HCT116 (cell line): ENCODE results near the gene CARMIL1. TPM values are rescaled to one million over a fixed set of nuclear protein-coding genes. Genes with fewer than 3 reads are reported as not detected.

Source experiments
- ATAC-seq: fragments of 200-7000 bp; cut with Tn5 transposase; 2 replicates; pipeline ENCODE4 v1.9.1; 2020; ENCODE audit warnings: mild to moderate bottlenecking, moderate library complexity
- BruUV-seq: library from RNA; stranded (reverse); fragments of 400-500 nt; replicated peaks from 2 replicates; lab custom pipeline; 2021; lab: Mats Ljungman, UMichigan
- CTCF ChIA-PET: fragments of 300-600 bp; sonication (Branson Sonifier 250); formaldehyde crosslinking; loops from one replicate; lab custom pipeline; 2021; ENCODE audit warnings: antibody characterized with exemption; lab: Charles Lee
- POLR2A ChIA-PET: fragments of 300-600, 350-600 bp; sonication (Branson Sonifier 250); formaldehyde crosslinking; loops from one replicate; lab custom pipeline; 2021; ENCODE audit warnings: antibody characterized with exemption; lab: Charles Lee
- RAD21 ChIA-PET, 2 experiments: fragments of 300-600 bp; sonication (Branson Sonifier 250); formaldehyde crosslinking; loops; one replicate each; lab custom pipeline; 2023; ENCODE audit warnings: low total read pairs in 2 of 2; ENCODE audit not compliant: uncharacterized antibody in 2 of 2, unreplicated experiment in 2 of 2, low non-redundant PET in 1 of 2; lab: Charles Lee
- DNase-seq: peaks from one replicate; pipeline ENCODE4 v3.0.0-alpha.2; 2010; ENCODE audit warnings: low read depth, low spot score
- H2AFZ ChIP-seq: fragments of 200-600 bp; shearing (Covaris generic), sonication (generic); 2 replicates; pipeline ENCODE4 v1.6.1; 2017; ENCODE audit warnings: low read depth, mixed run types, mixed read lengths, antibody characterized with exemption, low read length; ENCODE audit not compliant: poor library complexity, severe bottlenecking
- H3K27ac ChIP-seq: 2 replicates; pipeline ENCODE4 v1.5.1; 2012; ENCODE audit warnings: low read depth, low read length
- H3K27me3 ChIP-seq: fragments of 200-600 bp; sonication (generic); 2 replicates; pipeline ENCODE4 v1.6.1; 2016; ENCODE audit warnings: mixed run types, low read length, mixed read lengths; ENCODE audit not compliant: insufficient read depth
- H3K36me3 ChIP-seq, 2 experiments: fragments of 200-500 bp in 1 of 2; fragments of 200-600 bp in 1 of 2; sonication (Bioruptor generic) in 1 of 2; sonication (generic) in 1 of 2; 2 replicates each; pipeline versions ENCODE4 v1.5.1 to v1.6.1; 2014 to 2016; ENCODE audit warnings: low read length in 2 of 2, inconsistent platforms in 1 of 2, mixed read lengths in 1 of 2, mixed run types in 1 of 2; ENCODE audit not compliant: insufficient read depth in 2 of 2, control insufficient read depth in 1 of 2
- H3K4me1 ChIP-seq, 2 experiments: fragments of 200-600 bp in 1 of 2; sonication (generic) in 1 of 2; 2 replicates each; pipeline versions ENCODE4 v1.5.1 to v1.6.1; 2012 to 2017; ENCODE audit warnings: low read length in 2 of 2, inconsistent platforms in 1 of 2, mild to moderate bottlenecking in 1 of 2, mixed read lengths in 1 of 2, mixed run types in 1 of 2, moderate library complexity in 1 of 2; ENCODE audit not compliant: insufficient read depth in 2 of 2, control insufficient read depth in 1 of 2
- H3K4me2 ChIP-seq: fragments of 200-600 bp; sonication (generic); 2 replicates; pipeline ENCODE4 v1.6.1; 2017; ENCODE audit warnings: mixed run types, low read length, mixed read lengths
- H3K4me3 ChIP-seq, 2 experiments: fragments of 200-600 bp in 1 of 2; sonication (generic) in 1 of 2; replicated peaks in 1 of 2; 2 replicates each; pipeline ENCODE4 v1.5.1; 2011 to 2016; ENCODE audit warnings: low read length in 2 of 2, control low read depth in 1 of 2, low read depth in 1 of 2, mild to moderate bottlenecking in 1 of 2, mixed read lengths in 1 of 2, mixed run types in 1 of 2
- H3K79me2 ChIP-seq: fragments of 200-600 bp; sonication (generic); 2 replicates; pipeline ENCODE4 v1.6.1; 2017; ENCODE audit warnings: mild to moderate bottlenecking, mixed run types, low read length, moderate library complexity, mixed read lengths; ENCODE audit not compliant: insufficient read depth
- H3K9ac ChIP-seq: fragments of 200-600 bp; sonication (generic); 2 replicates; pipeline ENCODE4 v1.6.1; 2016; ENCODE audit warnings: low read length, mixed read lengths
- H3K9me2 ChIP-seq: fragments of 200-600 bp; sonication (generic), shearing (Covaris generic); 2 replicates; pipeline ENCODE4 v1.6.1; 2017; ENCODE audit warnings: mixed run types, mild to moderate bottlenecking, moderate library complexity; ENCODE audit not compliant: insufficient read depth
- H3K9me3 ChIP-seq, 2 experiments: fragments of 200-500 bp in 1 of 2; fragments of 200-600 bp in 1 of 2; sonication (Bioruptor generic) in 1 of 2; sonication (generic) in 1 of 2; 2 replicates each; pipeline ENCODE4 v1.6.1; 2014 to 2017; ENCODE audit warnings: low read length in 2 of 2, mixed read lengths in 2 of 2, inconsistent platforms in 1 of 2, low read depth in 1 of 2, mild to moderate bottlenecking in 1 of 2, mixed run types in 1 of 2, moderate library complexity in 1 of 2; ENCODE audit not compliant: control insufficient read depth in 1 of 2, insufficient read depth in 1 of 2
- H4K20me1 ChIP-seq: fragments of 200-600 bp; sonication (generic), shearing (Covaris generic); 2 replicates; pipeline ENCODE4 v1.6.1; 2017; ENCODE audit warnings: mixed run types, mild to moderate bottlenecking, moderate library complexity; ENCODE audit not compliant: insufficient read depth
- CEBPB ChIP-seq: IDR thresholded peaks from 2 replicates; pipeline ENCODE4 v1.6.1; 2012; ENCODE audit warnings: low read depth
- CTCF ChIP-seq, 3 experiments: fragments of 200-600 bp in 1 of 3; sonication (generic) in 1 of 3; IDR thresholded peaks in 2 of 3; conservative IDR thresholded peaks in 1 of 3; 2 replicates each; pipeline ENCODE4 v1.5.1; 2012 to 2017; ENCODE audit warnings: low read depth in 2 of 3, low read length in 2 of 3, antibody characterized with exemption in 1 of 3, borderline replicate concordance in 1 of 3, control low read depth in 1 of 3, mild to moderate bottlenecking in 1 of 3, mixed read lengths in 1 of 3, mixed run types in 1 of 3, moderate library complexity in 1 of 3; ENCODE audit not compliant: insufficient read depth in 1 of 3
- ELF1 ChIP-seq: IDR thresholded peaks from 2 replicates; pipeline ENCODE4 v1.6.1; 2012; ENCODE audit warnings: low read depth, borderline replicate concordance
- EZH2 ChIP-seq: fragments of 200-600 bp; sonication (generic); IDR thresholded peaks from 2 replicates; pipeline ENCODE4 v1.6.1; 2017; ENCODE audit warnings: antibody characterized with exemption, mixed run types
- EZH2phosphoT487 ChIP-seq: fragments of 200-600 bp; IDR thresholded peaks from 2 replicates; pipeline ENCODE4 v1.6.1; 2018; ENCODE audit warnings: antibody characterized with exemption, borderline replicate concordance
- JUND ChIP-seq: IDR thresholded peaks from 2 replicates; pipeline ENCODE4 v1.6.1; 2012
- POLR2A ChIP-seq: IDR thresholded peaks from 2 replicates; pipeline ENCODE4 v1.7.0; 2011; ENCODE audit warnings: borderline replicate concordance; ENCODE audit not compliant: insufficient read depth, insufficient read length; ENCODE audit errors: extremely low read depth
- POLR2AphosphoS5 ChIP-seq: IDR thresholded peaks from 2 replicates; pipeline ENCODE4 v1.6.1; 2011; ENCODE audit warnings: mild to moderate bottlenecking, low read depth, low read length, moderate library complexity
- REST ChIP-seq: IDR thresholded peaks from 2 replicates; pipeline ENCODE4 v1.6.1; 2012; ENCODE audit warnings: low read depth
- SIN3A ChIP-seq: IDR thresholded peaks from 2 replicates; pipeline ENCODE4 v1.6.1; 2012; ENCODE audit warnings: low read depth
- SRF ChIP-seq: IDR thresholded peaks from 2 replicates; pipeline ENCODE4 v1.6.1; 2012; ENCODE audit warnings: low read depth
- ZBTB33 ChIP-seq: IDR thresholded peaks from 2 replicates; pipeline ENCODE4 v1.6.1; 2011; ENCODE audit warnings: mild to moderate bottlenecking, low read length, moderate library complexity; ENCODE audit not compliant: insufficient replicate concordance; ENCODE audit errors: extremely low read depth
- ZFX ChIP-seq: fragments of 450-650 bp; IDR thresholded peaks from 2 replicates; pipeline ENCODE4 v1.6.1; 2017
- intact Hi-C: fragments of 100-400 bp; cut with micrococcal nuclease; formaldehyde crosslinking; loops from 2 replicates; pipeline ENCODE4 v1.10.0; 2022
- total RNA-seq: library from RNA; stranded (reverse); gene quantifications from one replicate; pipeline ENCODE4 v1.2.1, GENCODE V29; 2021; ENCODE audit not compliant: unreplicated experiment

The CARMIL1 gene
- total RNA-seq, 1 experiment from 2014 or later, result 21.7 TPM

GRCh38 chr6:25343984-25344383, 64.8 kb downstream of the CARMIL1 start:
- no TSS peak for BruUV-seq
- Histone ChIP-seq H3K9ac (no peak overlapping the region), H3K36me3 (no peaks in the 10 kb centered on the region), H3K27ac (no peak overlapping the region), H2AFZ (no peak overlapping the region), H3K4me2 (no peak overlapping the region), H3K4me1 (no peaks in the 10 kb centered on the region), H3K4me3 (no peak overlapping the region), H3K79me2 (peaks cover 34% of the 10 kb centered on the region), H4K20me1 (no peaks in the 10 kb centered on the region), H3K9me3 (no peaks in the 10 kb centered on the region), H3K9me2 (no peaks in the 10 kb centered on the region), H3K27me3 (no peaks in the 10 kb centered on the region)
- no peak for DNase-seq
- TF ChIP-seq ZFX (no peak), ELF1 (no peak)
- ChIA-PET RAD21 (no interaction called here), POLR2A (no interaction called here), CTCF (no interaction called here)
- no peak for ATAC-seq
- intact Hi-C loops, result no loop called here

- no peaks in the 10 kb centered on the region for H3K36me3 ChIP-seq
- H3K79me2 ChIP-seq, result peaks cover 26% of the 10 kb centered on the region; the same call in 1 of the 2 replicates
- H2AFZ ChIP-seq, result no peak overlapping the region
- BruUV-seq, result no TSS peak
- H3K9ac ChIP-seq, result no peak overlapping the region
- H3K27ac ChIP-seq, result no peak overlapping the region
- RAD21 ChIA-PET, result no interaction called here
- ATAC-seq (no peak), DNase-seq (no peak)
- no peaks in the 10 kb centered on the region for H3K9me3 ChIP-seq
- CTCF ChIA-PET, result no interaction called here
- intact Hi-C loops, result no loop called here
- H3K9me2 ChIP-seq, result no peaks in the 10 kb centered on the region
- no peaks in the 10 kb centered on the region for H3K27me3 ChIP-seq
- no peaks in the 10 kb centered on the region for H4K20me1 ChIP-seq
- POLR2A ChIA-PET, result no interaction called here
- no peak overlapping the region for H3K4me3 ChIP-seq
- no peak overlapping the region for H3K4me2 ChIP-seq
- no peaks in the 10 kb centered on the region for H3K4me1 ChIP-seq
- TF ChIP-seq POLR2A (no peak), POLR2AphosphoS5 (no peak), EZH2phosphoT487 (no peak), CTCF (IDR thresholded peaks at IDR 0.05 in 2 of 3, conservative IDR thresholded peaks at IDR 0.05 in 1 of 3; ENCODE audit: borderline replicate concordance in 1 of 3, insufficient read depth in 1 of 3, low read depth in 2 of 3, low read length in 2 of 3) (no peak), SRF (no peak), EZH2 (no peak), CEBPB (no peak), JUND (no peak), REST (no peak), ZBTB33 (no peak), SIN3A (no peak)
These were observed 65.7 kb downstream of the CARMIL1 start for GRCh38 chr6:25344827-25345226.
